Left renal cortex interstitium (tissue), 4 donors: ENCODE measurements around the gene TPD52L2. TPM values are rescaled to one million over a fixed set of nuclear protein-coding genes. Genes with fewer than 3 reads are reported as not detected.
"Not testable (repeated sequence)": the region's sequence is repeated elsewhere in the genome, so short reads cannot be mapped to it uniquely, and the experiment has no call there.

Experiments
- DNase-seq, 4 donors: peaks; one replicate each; pipeline ENCODE4 v3.0.0-alpha.2; 2013; ENCODE audit warnings: low read depth in 4 of 4, low spot score in 2 of 4, missing footprints in 1 of 4
- polyA plus RNA-seq, 4 donors: library from polyadenylated mRNA; unstranded; fragments of 120-200 nt; gene quantifications; one replicate each; pipeline ENCODE4 v1.2.1, GENCODE V29; 2013; ENCODE audit not compliant: insufficient read length in 4 of 4

TPD52L2 gene
- polyA plus RNA-seq, 4 donors: 82.9 to 96.6 (median 95.2) TPM

DNA sequence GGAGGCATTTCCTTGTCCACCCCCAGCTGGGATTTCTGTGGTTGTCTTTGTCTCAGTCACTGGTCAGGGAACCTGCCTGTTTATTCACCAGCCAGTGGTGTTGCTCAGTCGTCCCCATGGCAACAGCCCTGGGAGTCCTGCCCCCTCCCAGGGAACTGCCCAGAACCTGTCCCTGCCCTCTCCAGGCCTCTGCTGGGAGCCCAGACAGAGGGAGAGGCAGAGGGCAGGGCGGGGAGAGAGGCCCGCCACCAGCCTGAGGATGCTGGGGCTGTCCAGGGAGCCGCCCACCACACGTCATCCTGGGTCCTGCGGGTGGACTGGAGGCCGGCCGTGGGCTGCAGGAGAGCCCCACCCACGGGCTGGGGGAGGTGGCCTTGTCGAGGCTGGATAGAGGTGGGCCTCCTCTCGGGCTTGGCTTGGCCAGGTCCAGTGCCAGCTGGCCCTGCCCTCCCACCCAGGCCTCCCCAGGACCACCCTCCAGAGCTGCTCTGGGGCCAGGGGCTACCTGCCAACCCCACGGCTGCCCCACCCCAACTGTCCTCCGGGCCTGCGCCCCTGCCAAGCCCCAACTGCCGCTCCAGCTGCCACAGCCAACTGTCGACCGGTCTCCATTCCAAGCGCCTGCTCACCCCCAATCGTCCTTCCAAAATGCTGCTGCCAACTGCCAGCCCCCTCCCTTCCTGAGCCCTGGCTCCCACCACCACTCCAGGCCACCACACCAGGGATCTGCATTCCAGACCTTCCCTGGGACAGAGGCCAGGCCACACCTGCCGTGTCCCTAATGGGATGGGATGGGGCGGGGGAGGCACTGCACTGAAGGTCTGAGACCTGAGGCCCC, 29.8 kb upstream of the TPD52L2 start:
- peak in 2 of 4 donors; percentile 78 to 88 for DNase-seq

- DNase-seq: no peak
These were observed 28.4 kb upstream of the TPD52L2 start for GRCh38 chr20:63836458-63837344.

GRCh38 chr20:63837479-63837878, 27.6 kb upstream of the TPD52L2 start:
- no peak for DNase-seq

DNA sequence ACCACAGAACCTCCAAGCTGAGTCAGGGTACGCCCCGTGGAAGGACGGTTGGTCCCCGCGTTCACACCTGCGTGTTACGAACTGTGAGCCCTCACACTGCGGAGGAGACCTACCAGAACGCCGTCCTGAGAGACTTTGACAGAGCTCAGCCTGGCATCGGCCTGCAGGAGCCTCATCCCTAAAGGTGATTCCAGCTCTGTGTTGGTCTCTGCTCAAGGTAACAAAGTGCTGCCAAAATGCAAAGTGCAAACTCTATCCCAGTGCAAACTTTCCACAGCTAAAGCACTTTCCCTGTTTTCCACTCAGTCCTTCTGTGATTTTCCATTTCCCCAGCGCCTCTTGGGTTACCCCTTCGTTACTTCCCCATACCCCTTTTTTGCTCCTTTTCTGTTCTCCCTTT, 25.4 kb upstream of the TPD52L2 start:
- no peak for DNase-seq

DNA sequence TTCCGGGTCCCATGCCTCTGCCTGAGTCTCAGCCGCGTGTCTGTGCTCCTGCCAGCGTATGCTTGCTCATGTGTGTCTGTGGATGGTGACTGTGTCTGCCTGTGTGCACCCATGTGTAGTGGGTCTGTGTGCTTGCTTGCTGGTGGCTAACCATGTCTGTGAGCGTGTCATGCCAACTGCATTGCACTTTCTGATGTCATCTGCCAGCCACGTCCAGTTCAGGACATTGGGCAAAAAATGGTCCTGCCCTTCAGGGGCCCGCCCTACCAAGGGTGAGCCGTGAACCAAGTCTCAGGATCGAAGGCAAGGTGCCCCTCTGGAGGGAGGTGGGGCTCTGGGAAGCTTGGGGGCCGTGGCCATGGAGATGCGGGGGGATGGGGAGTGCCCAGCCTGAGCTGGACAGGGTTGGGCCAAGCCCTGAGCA, 24.7 kb upstream of the TPD52L2 start:
- no peak for DNase-seq

- DNase-seq: no peak
These were observed 22.8 kb upstream of the TPD52L2 start for GRCh38 chr20:63842258-63842657.

- DNase-seq: no peak
These were observed 21.8 kb upstream of the TPD52L2 start for GRCh38 chr20:63843222-63843621.

- DNase-seq: no peak
These were observed 21.3 kb upstream of the TPD52L2 start for GRCh38 chr20:63843778-63844177.

GRCh38 chr20:63844511-63844991, 20.5 kb upstream of the TPD52L2 start:
- DNase-seq: no peak

DNA sequence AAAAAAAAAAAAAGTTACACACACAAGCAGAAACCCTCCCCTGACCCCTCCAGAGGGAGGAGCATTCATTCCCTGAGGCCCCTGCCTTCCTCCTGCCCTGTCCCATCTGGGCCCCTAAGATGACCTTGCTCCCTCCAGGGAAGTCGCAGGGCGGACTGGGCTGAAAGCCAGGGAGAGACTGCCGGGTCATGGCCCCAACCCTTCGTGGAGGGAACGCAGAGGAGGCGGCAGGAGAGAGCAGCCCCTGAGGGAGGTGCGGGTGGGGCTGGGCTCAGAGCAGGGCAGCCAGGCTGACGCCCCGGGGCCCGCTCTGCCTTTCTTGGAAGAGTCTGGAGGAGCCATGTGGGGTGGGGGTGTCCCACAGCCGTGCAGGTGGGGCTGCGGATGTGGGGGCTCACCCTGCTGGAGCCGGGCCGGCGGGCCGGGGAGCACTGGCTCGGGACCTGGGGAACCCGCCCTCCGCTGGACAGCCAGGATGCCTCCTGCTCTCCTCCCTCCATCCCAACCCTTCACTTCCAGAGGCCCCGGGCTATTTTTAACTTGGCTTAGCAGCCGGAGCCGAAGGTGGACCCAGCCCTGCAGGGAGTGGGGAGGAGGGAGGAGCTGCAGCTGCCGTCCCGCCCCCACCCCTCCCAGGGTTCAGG, 18.8 kb upstream of the TPD52L2 start:
- DNase-seq: no peak

- DNase-seq: no peak
These were observed 18.2 kb upstream of the TPD52L2 start for GRCh38 chr20:63846888-63847236.

- DNase-seq: no peak
These were observed 17.6 kb upstream of the TPD52L2 start for GRCh38 chr20:63847237-63848002.

- DNase-seq: no peak
These were observed 16.8 kb upstream of the TPD52L2 start for GRCh38 chr20:63848003-63848911.

DNA sequence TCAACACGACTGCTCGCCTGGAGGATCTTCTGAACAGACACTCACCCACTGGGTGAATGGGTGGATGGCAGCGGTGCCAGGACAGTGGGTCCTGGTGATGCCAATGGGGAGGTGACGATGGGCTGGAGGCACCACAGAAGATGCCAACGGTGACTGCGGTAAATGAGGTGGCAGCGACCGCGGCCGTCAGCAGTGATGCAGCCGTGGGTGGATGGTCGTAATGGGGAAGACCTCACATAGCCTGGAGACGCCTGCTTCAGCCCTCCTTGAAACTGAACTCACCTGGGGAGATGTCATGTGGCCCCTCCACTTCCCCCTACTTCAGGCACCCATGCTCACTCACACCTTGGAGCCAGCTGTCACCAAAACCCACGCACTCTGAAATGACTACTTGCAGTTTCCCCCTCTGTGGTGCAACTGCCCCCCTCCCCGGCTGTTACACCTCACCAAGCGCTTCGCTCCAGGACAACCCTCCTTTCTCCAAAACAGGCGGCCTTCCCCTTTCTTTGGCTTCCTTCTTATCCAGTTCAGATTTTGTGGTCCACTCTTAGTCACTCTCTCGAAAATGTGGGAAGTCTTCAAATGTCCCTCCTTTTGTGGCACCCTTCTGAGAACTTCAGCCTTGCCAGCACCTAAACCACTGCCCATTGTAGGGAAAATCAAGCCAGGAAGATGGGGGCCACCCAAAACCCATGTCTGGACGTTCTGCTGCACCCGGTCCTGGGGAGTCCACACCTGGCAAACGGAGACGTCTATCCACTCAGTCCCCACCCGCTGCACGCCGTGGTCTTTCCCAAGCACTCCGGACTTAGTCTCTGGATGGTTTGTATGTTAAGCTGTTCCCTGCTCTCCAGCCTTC, 14.2 kb upstream of the TPD52L2 start:
- no peak for DNase-seq

- DNase-seq: not testable (repeated sequence)
These were observed 13.5 kb upstream of the TPD52L2 start for GRCh38 chr20:63851548-63851943.

GRCh38 chr20:63853733-63854068, 11.4 kb upstream of the TPD52L2 start:
- DNase-seq: not testable (repeated sequence)

DNA sequence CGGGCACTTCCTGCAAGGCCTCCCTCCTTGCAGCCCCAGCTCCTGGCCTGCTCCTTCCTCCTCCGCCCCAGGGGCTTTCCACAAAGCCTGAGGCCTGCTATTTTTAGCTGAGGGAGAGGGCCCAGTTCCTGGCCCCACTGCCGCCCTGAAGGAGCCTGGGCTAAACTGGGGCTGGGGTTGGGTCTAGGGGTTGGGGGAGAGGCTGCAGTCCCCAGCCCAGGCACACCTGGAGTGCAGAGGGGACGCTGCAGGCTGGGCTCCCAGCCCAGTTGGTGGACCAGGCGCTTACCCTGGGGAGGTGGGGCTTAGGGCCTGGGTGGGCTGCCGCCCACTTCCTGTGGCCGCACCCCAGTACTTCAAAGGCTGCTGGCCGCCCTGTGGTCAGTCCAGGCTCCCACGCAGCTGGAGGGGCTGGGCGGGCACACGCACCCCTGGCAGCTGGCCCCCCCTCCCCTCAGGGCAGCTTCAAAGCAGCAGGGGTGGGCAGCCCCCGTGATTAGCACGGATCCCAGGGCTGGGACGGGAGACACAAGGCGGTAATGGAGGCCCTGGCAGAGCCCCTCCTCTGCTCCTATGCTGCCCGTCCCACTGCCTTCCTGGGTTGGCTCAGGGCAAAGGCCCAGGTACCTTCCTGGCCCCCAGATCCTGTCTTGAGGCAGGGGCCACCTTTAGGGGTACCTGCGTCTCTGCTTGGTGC, 10.9 kb upstream of the TPD52L2 start:
- no peak for DNase-seq
